ENCODE data around the gene ASMTL. TPM values are rescaled to one million over a fixed set of nuclear protein-coding genes. Genes with fewer than 3 reads are reported as not detected.

ASMTL gene
- total RNA-seq, 2 donors from 2014 or later: 30.8 to 43.5 TPM

DNA sequence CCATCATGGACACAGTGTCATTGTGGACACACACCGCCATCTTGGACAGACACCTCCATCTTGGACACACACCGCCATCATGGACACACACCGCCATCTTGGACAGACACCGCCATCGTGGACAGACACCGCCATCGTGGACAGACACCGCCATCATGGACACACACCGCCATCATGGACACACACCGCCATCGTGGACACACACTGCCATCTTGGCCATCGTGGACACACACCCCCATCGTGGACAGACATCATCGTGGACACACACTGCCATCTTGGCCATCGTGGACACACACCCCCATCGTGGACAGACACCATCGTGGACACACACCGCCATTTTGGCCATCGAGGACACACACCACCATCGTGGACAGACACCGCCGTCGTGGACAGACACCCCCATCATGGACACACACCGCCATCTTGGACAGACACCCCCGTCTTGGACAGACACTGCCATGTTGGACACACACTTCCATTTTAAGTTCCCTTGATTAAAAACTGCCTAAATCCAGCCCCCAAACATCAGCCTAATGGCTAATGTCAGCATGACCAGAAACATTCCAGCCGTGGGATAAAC is 9.1 kb downstream of the ASMTL start:
- DNase-seq (ENCODE audit: low spot score): no peak
- Histone ChIP-seq H3K9me3 (no peaks in the 10 kb centered on the region), H3K36me3 (peaks cover 6% of the 10 kb centered on the region), H3K27me3 (replicated peaks; ENCODE audit: insufficient read depth) (no peaks in the 10 kb centered on the region), H3K4me1 (ENCODE audit: control insufficient read depth in 1 of 2, low read depth in 2 of 2) (no peaks in the 10 kb centered on the region), H3K4me3 (no peak overlapping the region), H3K27ac (no peak overlapping the region)
- TF ChIP-seq, protein P1, sequence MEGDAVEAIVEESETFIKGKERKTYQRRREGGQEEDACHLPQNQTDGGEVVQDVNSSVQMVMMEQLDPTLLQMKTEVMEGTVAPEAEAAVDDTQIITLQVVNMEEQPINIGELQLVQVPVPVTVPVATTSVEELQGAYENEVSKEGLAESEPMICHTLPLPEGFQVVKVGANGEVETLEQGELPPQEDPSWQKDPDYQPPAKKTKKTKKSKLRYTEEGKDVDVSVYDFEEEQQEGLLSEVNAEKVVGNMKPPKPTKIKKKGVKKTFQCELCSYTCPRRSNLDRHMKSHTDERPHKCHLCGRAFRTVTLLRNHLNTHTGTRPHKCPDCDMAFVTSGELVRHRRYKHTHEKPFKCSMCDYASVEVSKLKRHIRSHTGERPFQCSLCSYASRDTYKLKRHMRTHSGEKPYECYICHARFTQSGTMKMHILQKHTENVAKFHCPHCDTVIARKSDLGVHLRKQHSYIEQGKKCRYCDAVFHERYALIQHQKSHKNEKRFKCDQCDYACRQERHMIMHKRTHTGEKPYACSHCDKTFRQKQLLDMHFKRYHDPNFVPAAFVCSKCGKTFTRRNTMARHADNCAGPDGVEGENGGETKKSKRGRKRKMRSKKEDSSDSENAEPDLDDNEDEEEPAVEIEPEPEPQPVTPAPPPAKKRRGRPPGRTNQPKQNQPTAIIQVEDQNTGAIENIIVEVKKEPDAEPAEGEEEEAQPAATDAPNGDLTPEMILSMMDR (IDR thresholded peaks at IDR 0.05): no peak
- no peak for ATAC-seq (ENCODE audit: insufficient number of reproducible peaks, low FRiP score, low read depth)

DNA sequence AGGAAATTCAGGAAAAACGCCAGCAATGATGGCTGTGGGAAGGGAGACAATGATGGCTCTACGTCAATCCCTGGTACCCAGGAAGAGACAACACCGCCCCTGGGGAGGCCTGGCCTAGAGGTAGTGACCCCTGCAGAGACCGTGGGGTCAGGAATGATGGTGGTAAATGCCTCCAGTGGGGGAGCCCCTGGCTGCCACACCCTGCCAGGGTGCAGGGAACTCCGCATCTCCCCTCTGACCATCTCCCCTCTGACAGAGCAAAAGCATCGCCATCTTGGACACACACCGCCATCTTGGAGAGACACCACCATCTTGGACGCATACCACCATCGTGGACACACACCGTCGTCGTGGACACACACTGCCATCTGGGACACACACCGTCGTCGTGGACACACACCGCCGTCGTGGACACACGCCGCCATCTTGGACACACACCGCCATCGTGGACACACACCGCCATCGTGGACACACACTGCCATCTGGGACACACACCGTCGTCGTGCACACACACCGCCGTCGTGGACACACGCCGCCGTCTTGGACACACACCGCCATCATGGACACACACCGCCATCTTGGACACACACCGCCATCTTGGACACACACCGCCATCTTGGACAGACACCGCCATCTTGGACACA is 9.9 kb downstream of the ASMTL start:
- ATAC-seq (ENCODE audit: insufficient number of reproducible peaks, low FRiP score, low read depth) (no peak), DNase-seq (ENCODE audit: low spot score) (no peak)
- Histone ChIP-seq H3K27me3 (replicated peaks; ENCODE audit: insufficient read depth) (no peaks in the 10 kb centered on the region), H3K4me1 (ENCODE audit: control insufficient read depth in 1 of 2, low read depth in 2 of 2) (no peaks in the 10 kb centered on the region), H3K27ac (no peak overlapping the region), H3K4me3 (no peak overlapping the region), H3K9me3 (no peaks in the 10 kb centered on the region), H3K36me3 (peaks cover 12% of the 10 kb centered on the region)
- TF ChIP-seq, protein P1 (IDR thresholded peaks at IDR 0.05): no peak

DNA sequence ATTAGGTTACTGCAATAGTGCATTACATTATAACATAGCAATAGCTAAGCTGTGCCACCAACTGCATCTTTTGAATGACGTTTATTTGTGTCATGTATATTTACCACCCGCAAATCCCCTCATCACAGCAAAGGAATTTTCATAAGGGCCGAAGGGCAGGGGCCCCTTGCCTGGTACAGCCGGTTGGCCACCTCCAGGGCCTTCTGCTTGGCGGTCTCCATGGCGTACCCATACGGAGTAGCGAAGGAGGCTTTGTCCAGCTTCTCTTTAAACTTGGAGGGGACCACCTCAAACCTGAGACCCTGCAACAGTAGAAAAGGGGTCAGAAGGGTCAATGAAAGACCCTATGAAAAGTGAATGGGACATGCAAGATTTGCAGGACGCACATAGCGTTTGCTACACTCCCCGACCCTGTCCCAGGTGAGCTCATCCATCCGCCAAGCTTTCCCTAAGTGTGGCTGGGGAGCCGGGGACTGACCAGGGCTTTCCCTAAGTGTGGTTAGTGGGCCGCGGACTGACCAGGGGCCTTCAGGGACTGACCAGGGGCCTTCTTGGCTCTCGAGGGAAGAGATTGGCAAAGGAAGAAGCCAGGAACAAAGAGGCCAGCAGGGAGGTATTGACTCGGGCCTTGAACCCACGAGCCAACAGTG is 10.6 kb downstream of the ASMTL start:
- H3K4me1 ChIP-seq (ENCODE audit: control insufficient read depth in 1 of 2, low read depth in 2 of 2): no peaks in the 10 kb centered on the region
- no peak overlapping the region for H3K4me3 ChIP-seq
- peaks cover 18% of the 10 kb centered on the region for H3K36me3 ChIP-seq
- ATAC-seq (ENCODE audit: insufficient number of reproducible peaks, low FRiP score, low read depth): no peak
- H3K9me3 ChIP-seq: no peaks in the 10 kb centered on the region
- TF ChIP-seq, protein P1 (IDR thresholded peaks at IDR 0.05): no peak
- no peak for DNase-seq (ENCODE audit: low spot score)
- no peak overlapping the region for H3K27ac ChIP-seq
- H3K27me3 ChIP-seq (replicated peaks; ENCODE audit: insufficient read depth): no peaks in the 10 kb centered on the region

DNA sequence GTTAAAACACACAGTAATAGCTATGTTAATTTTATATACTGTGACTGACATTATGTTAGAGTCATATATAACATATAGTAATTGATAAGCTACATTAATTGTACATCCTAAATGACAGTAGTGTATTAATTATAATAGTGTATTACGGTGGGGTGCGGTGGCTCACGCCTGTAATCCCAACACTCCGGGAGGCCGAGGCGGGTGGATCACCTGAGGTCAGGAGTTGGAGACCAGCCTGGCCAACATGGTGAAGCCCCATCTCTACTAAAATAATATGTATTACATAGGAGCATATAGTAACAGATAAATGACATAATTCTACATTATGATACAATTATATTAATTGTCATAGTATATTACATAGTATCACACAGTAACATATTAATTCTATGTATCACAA is 12.2 kb downstream of the ASMTL start:
- no peak for DNase-seq (ENCODE audit: low spot score)
- H3K4me1 ChIP-seq (ENCODE audit: control insufficient read depth in 1 of 2, low read depth in 2 of 2): no peaks in the 10 kb centered on the region
- no peak for ATAC-seq (ENCODE audit: insufficient number of reproducible peaks, low FRiP score, low read depth)
- H3K27me3 ChIP-seq (replicated peaks; ENCODE audit: insufficient read depth): no peaks in the 10 kb centered on the region
- H3K9me3 ChIP-seq: no peaks in the 10 kb centered on the region
- no peak overlapping the region for H3K27ac ChIP-seq
- no peak overlapping the region for H3K4me3 ChIP-seq
- TF ChIP-seq, protein P1 (IDR thresholded peaks at IDR 0.05): no peak
- H3K36me3 ChIP-seq: peaks cover 28% of the 10 kb centered on the region

DNA sequence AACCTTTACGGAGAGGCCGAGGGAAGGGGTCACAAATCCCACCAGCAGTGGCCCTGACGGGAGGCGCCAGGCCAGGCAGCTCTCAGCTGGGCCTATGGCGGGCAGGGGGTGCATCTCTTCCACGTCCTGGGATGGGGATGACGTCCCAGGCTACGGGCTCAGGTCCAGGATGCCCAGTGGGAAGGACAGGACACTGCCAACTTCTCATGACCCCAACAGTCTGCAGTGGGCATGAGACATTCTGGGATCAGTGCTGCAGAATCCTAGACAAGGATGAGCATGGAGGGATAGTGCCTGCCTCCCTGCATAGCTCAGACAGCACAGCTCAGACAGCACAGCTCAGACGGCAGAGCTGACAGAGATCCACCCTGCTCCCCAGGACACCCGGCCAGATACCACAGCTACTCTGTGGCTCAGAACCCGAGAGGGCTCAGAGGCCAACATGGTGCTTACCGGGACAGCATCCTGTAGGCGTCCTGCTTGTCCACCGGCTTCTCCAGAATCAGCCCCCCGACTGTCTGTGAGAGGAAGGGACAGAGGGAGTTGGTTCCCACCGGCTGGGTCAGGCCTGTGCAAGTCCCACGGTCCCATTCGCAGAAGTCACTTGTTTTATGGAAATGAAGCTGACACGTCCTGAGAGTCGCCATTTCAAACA is 17.3 kb downstream of the ASMTL start:
- Histone ChIP-seq H3K27me3 (replicated peaks; ENCODE audit: insufficient read depth) (no peaks in the 10 kb centered on the region), H3K4me3 (no peak overlapping the region), H3K27ac (no peak overlapping the region), H3K9me3 (no peaks in the 10 kb centered on the region), H3K4me1 (ENCODE audit: control insufficient read depth in 1 of 2, low read depth in 2 of 2) (no peaks in the 10 kb centered on the region), H3K36me3 (peaks cover 35% of the 10 kb centered on the region)
- TF ChIP-seq, protein P1 (IDR thresholded peaks at IDR 0.05): no peak
- no peak for ATAC-seq (ENCODE audit: insufficient number of reproducible peaks, low FRiP score, low read depth)
- DNase-seq (ENCODE audit: low spot score): no peak

All from thoracic aorta (tissue), 2 donors.